Cerebellar nuclear complex (tissue), 1 donor: ENCODE data around the gene CPNE4.
"Not testable (repeated sequence)": the region's sequence is repeated elsewhere in the genome, so short reads cannot be mapped to it uniquely, and the experiment has no call there.

Source experiments
- DNase-seq, 2 experiments: peaks; one replicate each; lab custom pipeline; 2025; lab: John Stamatoyannopoulos, UW

The CPNE4 gene

GRCh38 chr3:131960324-131960723 lies 74.5 kb downstream of the CPNE4 start:
- DNase-seq: no peak

- no peak for DNase-seq
These were observed 76.8 kb downstream of the CPNE4 start for GRCh38 chr3:131957980-131958379.

GRCh38 chr3:131957511-131957910 lies 77.3 kb downstream of the CPNE4 start:
- DNase-seq: no peak

GRCh38 chr3:131948806-131949205 lies 86.0 kb downstream of the CPNE4 start:
- no peak for DNase-seq

- DNase-seq: no peak
These were observed 90.1 kb downstream of the CPNE4 start for GRCh38 chr3:131944676-131945075.

GRCh38 chr3:131933665-131934064 lies 101.1 kb downstream of the CPNE4 start:
- DNase-seq: no peak

GRCh38 chr3:131928593-131928992 lies 106.2 kb downstream of the CPNE4 start:
- DNase-seq: no peak

- no peak for DNase-seq
These were observed 109.2 kb downstream of the CPNE4 start for GRCh38 chr3:131925571-131925970.

GRCh38 chr3:131922356-131922755 lies 112.5 kb downstream of the CPNE4 start:
- no peak for DNase-seq

GRCh38 chr3:131917006-131917405 lies 117.8 kb downstream of the CPNE4 start:
- no peak for DNase-seq

- no peak for DNase-seq
These were observed 120.6 kb downstream of the CPNE4 start for GRCh38 chr3:131914090-131914691.

GRCh38 chr3:131912255-131912654 lies 122.6 kb downstream of the CPNE4 start:
- DNase-seq: no peak

GRCh38 chr3:131907796-131908195 lies 127.0 kb downstream of the CPNE4 start:
- no peak for DNase-seq

GRCh38 chr3:131903988-131904415 lies 130.8 kb downstream of the CPNE4 start:
- no peak for DNase-seq

GRCh38 chr3:131901686-131902085 lies 133.1 kb downstream of the CPNE4 start:
- DNase-seq: no peak

GRCh38 chr3:131900891-131901290 lies 133.9 kb downstream of the CPNE4 start:
- DNase-seq: no peak

GRCh38 chr3:131899021-131899420 lies 135.8 kb downstream of the CPNE4 start:
- DNase-seq: no peak

GRCh38 chr3:131898346-131898745 lies 136.5 kb downstream of the CPNE4 start:
- no peak for DNase-seq

- no peak for DNase-seq
These were observed 138.5 kb downstream of the CPNE4 start for GRCh38 chr3:131896285-131896684.

GRCh38 chr3:131895766-131896165 lies 139.0 kb downstream of the CPNE4 start:
- no peak for DNase-seq

GRCh38 chr3:131892331-131892730 lies 142.5 kb downstream of the CPNE4 start:
- no peak for DNase-seq

- not testable (repeated sequence) for DNase-seq
These were observed 148.9 kb downstream of the CPNE4 start for GRCh38 chr3:131885871-131886270.

GRCh38 chr3:131883711-131884407 lies 151.0 kb downstream of the CPNE4 start:
- DNase-seq: no peak

- DNase-seq: no peak
These were observed 151.7 kb downstream of the CPNE4 start for GRCh38 chr3:131883086-131883485.
